ENCODE data around the gene IL7R. TPM values are rescaled to one million over a fixed set of nuclear protein-coding genes. Genes with fewer than 3 reads are reported as not detected.

IL7R gene, protein sequence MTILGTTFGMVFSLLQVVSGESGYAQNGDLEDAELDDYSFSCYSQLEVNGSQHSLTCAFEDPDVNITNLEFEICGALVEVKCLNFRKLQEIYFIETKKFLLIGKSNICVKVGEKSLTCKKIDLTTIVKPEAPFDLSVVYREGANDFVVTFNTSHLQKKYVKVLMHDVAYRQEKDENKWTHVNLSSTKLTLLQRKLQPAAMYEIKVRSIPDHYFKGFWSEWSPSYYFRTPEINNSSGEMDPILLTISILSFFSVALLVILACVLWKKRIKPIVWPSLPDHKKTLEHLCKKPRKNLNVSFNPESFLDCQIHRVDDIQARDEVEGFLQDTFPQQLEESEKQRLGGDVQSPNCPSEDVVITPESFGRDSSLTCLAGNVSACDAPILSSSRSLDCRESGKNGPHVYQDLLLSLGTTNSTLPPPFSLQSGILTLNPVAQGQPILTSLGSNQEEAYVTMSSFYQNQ
- total RNA-seq (1 to 10 TPM; 1.0 to 1.9 (median 1.5) TPM), polyA plus RNA-seq (under 1 TPM; 0.21 to 0.25 (median 0.23) TPM)
- long read RNA-seq, donor 1: 0 reads
- long read RNA-seq, donor 2: 0 reads

DNA sequence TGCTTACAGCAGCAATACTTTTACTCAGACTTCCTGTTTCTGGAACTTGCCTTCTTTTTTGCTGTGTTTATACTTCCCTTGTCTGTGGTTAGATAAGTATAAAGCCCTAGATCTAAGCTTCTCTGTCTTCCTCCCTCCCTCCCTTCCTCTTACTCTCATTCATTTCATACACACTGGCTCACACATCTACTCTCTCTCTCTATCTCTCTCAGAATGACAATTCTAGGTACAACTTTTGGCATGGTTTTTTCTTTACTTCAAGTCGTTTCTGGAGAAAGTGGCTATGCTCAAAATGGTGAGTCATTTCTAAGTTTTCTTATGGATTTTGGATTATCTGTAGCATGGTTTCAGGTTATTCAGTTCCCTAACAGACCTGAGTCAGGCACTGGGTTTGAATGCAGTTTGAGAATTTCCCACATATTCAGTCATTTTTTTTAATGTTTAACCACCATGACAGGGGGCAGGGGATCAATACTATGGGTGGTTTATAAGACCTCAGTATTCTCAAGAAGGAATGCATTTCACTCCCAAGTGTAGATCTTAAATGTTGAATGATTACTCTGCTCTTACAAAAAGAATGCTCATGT is at the start of gene IL7R:
IL7R (plus strand) TSS at position 127 of the 587 bp plus-strand sequence; CDS start at position 214, 87 bp downstream.
- intact Hi-C loops (cut with DNase I): no loop called here
- H3K9me3 ChIP-seq: no peaks in the 10 kb centered on the region
- no peaks in the 10 kb centered on the region for H3K4me1 ChIP-seq
- H3K27me3 ChIP-seq (ENCODE audit: insufficient read depth in 3 of 3, low read length in 2 of 3): no peaks in the 10 kb centered on the region
- no peak within 1 kb of the TSS for H3K4me3 ChIP-seq
- no peak within 1 kb of the TSS for H3K27ac ChIP-seq
- no peaks in the 10 kb centered on the region for H3K36me3 ChIP-seq (ENCODE audit: insufficient read depth in 1 of 2, low read depth in 1 of 2)
- 31 to 39% (median 37%) methylated on average over 1 of the region's 1 CpG for WGBS, 3 donors
- ATAC-seq (no peak), DNase-seq (no peak)
- TF ChIP-seq, protein P1, sequence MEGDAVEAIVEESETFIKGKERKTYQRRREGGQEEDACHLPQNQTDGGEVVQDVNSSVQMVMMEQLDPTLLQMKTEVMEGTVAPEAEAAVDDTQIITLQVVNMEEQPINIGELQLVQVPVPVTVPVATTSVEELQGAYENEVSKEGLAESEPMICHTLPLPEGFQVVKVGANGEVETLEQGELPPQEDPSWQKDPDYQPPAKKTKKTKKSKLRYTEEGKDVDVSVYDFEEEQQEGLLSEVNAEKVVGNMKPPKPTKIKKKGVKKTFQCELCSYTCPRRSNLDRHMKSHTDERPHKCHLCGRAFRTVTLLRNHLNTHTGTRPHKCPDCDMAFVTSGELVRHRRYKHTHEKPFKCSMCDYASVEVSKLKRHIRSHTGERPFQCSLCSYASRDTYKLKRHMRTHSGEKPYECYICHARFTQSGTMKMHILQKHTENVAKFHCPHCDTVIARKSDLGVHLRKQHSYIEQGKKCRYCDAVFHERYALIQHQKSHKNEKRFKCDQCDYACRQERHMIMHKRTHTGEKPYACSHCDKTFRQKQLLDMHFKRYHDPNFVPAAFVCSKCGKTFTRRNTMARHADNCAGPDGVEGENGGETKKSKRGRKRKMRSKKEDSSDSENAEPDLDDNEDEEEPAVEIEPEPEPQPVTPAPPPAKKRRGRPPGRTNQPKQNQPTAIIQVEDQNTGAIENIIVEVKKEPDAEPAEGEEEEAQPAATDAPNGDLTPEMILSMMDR (IDR thresholded peaks at IDR 0.05): no peak

DNA sequence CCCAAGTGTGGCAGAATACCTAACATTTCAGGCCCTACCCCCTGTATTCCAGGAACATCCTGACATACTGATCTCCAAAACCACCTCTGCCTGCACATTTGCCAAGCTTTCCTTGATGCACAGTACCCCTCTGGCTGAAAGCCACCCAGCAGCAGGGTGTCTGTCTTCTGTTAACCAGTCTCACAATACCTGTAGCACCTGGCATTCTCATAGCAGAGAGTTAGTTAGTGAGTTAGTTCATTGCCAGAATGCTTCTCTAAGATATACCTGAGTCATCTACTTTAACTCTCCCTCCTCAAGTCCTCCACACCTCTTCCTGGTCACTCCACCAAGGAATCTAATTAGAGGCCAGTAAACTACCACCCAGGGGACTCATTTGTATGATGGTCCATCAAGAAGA is 46.1 kb upstream of the IL7R start:
- Histone ChIP-seq H3K4me3 (no peak overlapping the region), H3K27me3 (ENCODE audit: insufficient read depth in 3 of 3, low read length in 2 of 3) (no peaks in the 10 kb centered on the region), H3K27ac (no peak overlapping the region), H3K9me3 (no peaks in the 10 kb centered on the region), H3K4me1 (no peaks in the 10 kb centered on the region), H3K36me3 (ENCODE audit: insufficient read depth in 1 of 2, low read depth in 1 of 2) (no peaks in the 10 kb centered on the region)
- ATAC-seq (no peak), DNase-seq (no peak)
- intact Hi-C loops (cut with DNase I): no loop called here
- TF ChIP-seq, protein P1 (IDR thresholded peaks at IDR 0.05): no peak

DNA sequence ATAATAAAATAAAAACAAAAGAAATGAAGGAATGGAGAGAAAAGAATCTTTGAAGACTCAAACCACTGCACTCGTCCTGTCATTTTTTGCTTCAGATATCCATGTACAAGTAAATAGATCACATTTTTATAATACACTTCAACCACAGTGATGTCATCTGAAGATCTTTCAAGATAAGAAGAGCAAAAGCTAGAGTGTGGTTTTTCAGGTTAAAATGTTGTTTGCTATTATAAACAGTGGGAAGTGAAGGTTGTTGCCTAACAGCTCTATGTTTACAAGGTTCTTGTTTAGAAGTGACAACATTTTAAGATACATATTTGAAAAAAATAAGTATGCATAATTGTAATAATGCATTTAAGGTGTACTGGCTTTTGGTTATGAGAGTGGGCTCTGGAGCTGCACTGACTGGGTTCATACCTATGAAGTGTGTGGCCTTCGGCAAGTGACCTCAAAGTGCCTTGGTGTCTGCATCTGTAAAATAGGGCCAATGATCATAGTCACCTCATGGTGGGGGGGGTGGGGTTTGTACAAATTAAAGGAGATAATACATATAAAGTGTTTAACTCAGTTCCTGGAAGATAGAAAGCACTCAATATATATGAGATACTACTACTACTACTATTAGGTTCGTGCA is 45.5 kb upstream of the IL7R start:
- no peaks in the 10 kb centered on the region for H3K9me3 ChIP-seq
- H3K27ac ChIP-seq: no peak overlapping the region
- ATAC-seq (no peak), DNase-seq (no peak)
- intact Hi-C loops (cut with DNase I): no loop called here
- H3K4me3 ChIP-seq: no peak overlapping the region
- H3K27me3 ChIP-seq (ENCODE audit: insufficient read depth in 3 of 3, low read length in 2 of 3): no peaks in the 10 kb centered on the region
- TF ChIP-seq, protein P1 (IDR thresholded peaks at IDR 0.05): no peak
- no peaks in the 10 kb centered on the region for H3K36me3 ChIP-seq (ENCODE audit: insufficient read depth in 1 of 2, low read depth in 1 of 2)
- H3K4me1 ChIP-seq: no peaks in the 10 kb centered on the region
- 67 to 75% (median 69%) methylated on average over 3 of the region's 3 CpGs for WGBS, 3 donors

DNA sequence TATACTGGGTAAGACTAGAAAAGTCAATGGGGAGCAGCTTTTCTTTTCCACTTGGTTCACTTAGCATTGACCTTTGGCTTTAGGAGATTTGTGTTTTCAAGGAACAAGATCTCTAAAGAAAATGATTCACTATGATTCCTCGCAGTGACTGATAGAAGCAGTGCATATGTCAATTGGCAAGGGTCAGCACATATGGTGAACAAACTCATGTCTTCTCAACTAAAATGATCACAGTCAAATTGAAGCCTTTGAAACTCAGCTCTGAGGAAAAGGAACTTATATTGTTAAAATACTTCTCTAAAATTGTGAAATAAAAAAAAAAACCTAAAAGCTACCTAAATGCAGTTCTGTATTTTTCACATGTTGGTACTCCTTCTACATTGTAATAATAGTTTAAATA is 43.2 kb upstream of the IL7R start:
- ATAC-seq (no peak), DNase-seq (no peak)
- Histone ChIP-seq H3K27ac (no peak overlapping the region), H3K9me3 (no peaks in the 10 kb centered on the region), H3K27me3 (ENCODE audit: insufficient read depth in 3 of 3, low read length in 2 of 3) (no peaks in the 10 kb centered on the region), H3K36me3 (ENCODE audit: insufficient read depth in 1 of 2, low read depth in 1 of 2) (no peaks in the 10 kb centered on the region), H3K4me1 (no peaks in the 10 kb centered on the region), H3K4me3 (no peak overlapping the region)
- TF ChIP-seq, protein P1 (IDR thresholded peaks at IDR 0.05): no peak
- WGBS, 3 donors: 77 to 89% (median 85%) methylated on average over 1 of the region's 1 CpG
- intact Hi-C loops (cut with DNase I): no loop called here
